Stimulated activated naive CD8-positive, alpha-beta T cell treated with anti-CD3 and anti-CD28 coated beads, Interleukin-15, amount 100 ng/mL, for 72 hours (primary cell): ENCODE data around the gene CMC2.

ENCODE experiments used
- ATAC-seq: fragments of 150-1000 bp; cut with Tn5 transposase; 2 replicates; pipeline ENCODE4 v1.10.0; 2021; ENCODE audit warnings: mild to moderate bottlenecking, moderate library complexity
- DNase-seq, 2 donors: peaks; one replicate each; pipeline ENCODE4 v3.0.0; 2021 to 2022
- H3K27ac Mint-ChIP-seq, 2 donors: one replicate each; pipeline ENCODE4 v1.8.0; 2022; ENCODE audit warnings: mild to moderate bottlenecking in 2 of 2, mixed read lengths in 2 of 2, moderate library complexity in 2 of 2
- H3K27me3 Mint-ChIP-seq: one replicate; pipeline ENCODE4 v1.8.0; 2022; ENCODE audit warnings: mixed read lengths
- H3K4me1 Mint-ChIP-seq: one replicate; pipeline ENCODE4 v1.8.0; 2022; ENCODE audit warnings: mild to moderate bottlenecking, mixed read lengths
- H3K4me3 Mint-ChIP-seq, 2 donors: one replicate each; pipeline ENCODE4 v1.8.0; 2022; ENCODE audit warnings: mild to moderate bottlenecking in 2 of 2, mixed read lengths in 2 of 2, moderate library complexity in 1 of 2
- H3K9me3 Mint-ChIP-seq, 2 donors: one replicate each; pipeline ENCODE4 v1.8.0; 2022; ENCODE audit warnings: mixed read lengths in 2 of 2

Gene CMC2

DNA sequence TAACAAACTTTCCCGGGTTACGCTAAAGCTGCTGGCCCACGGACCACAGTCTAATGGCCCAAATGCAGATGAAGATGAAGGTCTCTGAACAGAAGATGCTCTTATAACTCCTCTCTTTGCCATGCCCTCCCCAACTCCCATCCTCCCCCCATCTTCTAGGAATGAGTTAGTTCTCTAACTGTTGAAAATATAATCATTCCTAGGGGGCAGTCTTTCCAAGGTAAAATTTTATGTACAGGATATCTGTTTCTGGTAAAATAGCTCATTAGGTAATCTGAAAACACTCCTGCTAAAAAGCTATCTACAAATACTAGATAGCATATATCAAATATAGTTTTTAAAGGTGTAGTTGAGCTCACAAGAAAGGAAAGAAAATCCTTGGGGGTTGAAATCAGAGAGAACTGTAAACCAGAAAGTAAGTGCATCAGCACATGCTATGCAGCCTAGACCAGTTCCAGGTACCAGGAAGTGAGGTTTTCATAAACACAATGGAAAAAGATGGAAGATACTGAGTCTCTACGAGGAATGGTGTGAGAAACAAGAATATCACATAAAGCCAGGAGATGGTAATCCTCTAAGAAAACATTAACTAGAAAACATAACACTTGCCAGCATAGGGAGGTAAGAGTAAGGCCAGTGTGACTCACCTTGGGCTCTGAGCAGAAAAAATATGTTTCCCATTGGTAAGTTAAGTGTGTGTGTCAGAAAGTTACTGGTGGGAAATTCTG is 38.1 kb downstream of the CMC2 start:
- Mint-ChIP-seq H3K4me1 (peaks cover 9% of the 10 kb centered on the region), H3K4me3 (no peak overlapping the region), H3K27ac (no peak overlapping the region), H3K9me3 (no peaks in the 10 kb centered on the region), H3K27me3 (no peaks in the 10 kb centered on the region)
- DNase-seq (no peak), ATAC-seq (no peak)

DNA sequence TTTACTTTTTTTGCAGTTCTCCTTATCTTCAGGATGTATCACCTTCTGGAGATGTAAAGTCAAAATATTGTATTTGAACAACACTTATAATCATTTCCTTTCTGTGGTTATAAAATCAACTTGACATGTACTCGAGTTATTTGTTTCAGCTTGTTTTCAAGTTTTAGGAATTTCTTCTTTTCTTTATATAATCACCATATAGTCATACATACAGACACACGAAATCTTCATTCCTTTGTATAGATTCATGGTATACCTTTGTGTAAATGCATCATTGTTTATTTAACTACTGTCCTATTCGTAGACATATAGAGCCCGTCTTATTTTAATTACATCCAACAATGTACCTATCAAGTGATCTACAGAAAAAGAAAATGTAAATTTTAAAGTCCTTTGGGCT is 40.1 kb downstream of the CMC2 start:
- ATAC-seq (no peak), DNase-seq (no peak)
- Mint-ChIP-seq H3K27me3 (no peaks in the 10 kb centered on the region), H3K9me3 (peaks cover 0 to 3% of the 10 kb centered on the region in 2 donors), H3K27ac (no peak overlapping the region), H3K4me3 (no peak overlapping the region), H3K4me1 (peaks cover 9% of the 10 kb centered on the region)

DNA sequence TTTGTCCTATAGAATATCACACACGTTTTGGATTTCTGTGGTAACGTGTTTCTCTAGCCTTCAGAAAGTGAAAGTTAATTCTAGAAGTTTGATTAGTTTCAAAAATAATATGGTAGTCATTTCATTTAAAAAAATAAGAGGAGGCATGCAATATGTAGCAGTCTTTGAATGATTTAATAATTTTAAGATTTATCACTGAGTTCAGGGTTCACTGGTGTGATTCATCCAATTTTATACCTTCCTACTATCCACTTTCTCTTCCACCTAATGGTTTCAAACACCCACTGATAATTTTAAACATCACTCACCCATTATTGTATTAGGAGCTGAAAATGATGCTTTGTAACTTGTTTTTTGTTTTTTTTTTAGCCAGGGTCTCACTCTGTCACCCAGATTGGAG is 42.3 kb downstream of the CMC2 start:
- ATAC-seq (no peak), DNase-seq (no peak)
- Mint-ChIP-seq H3K4me1 (peaks cover 9% of the 10 kb centered on the region), H3K9me3 (peaks cover 14 to 22% of the 10 kb centered on the region in 2 donors), H3K27me3 (no peaks in the 10 kb centered on the region), H3K4me3 (no peak overlapping the region), H3K27ac (no peak overlapping the region)

DNA sequence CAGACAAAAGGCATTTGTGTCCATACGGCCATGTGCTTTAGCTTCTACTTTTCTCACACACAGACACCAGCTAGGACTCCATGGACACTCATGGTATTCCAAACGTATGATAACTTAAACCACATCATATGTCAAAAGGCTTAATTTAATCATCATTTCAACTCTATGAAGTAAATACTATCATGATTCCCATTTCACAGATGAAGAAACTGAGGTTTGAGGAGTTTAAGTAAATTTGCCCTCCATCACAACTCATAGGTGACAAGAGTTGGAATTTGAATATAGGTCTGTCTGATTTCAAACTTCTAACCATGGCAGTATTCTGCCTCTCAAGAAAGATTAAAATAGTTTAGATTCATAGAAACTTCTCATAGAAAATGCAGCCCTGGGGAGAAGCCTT is 43.8 kb downstream of the CMC2 start:
- no peak overlapping the region for H3K27ac Mint-ChIP-seq
- H3K4me3 Mint-ChIP-seq = no peak overlapping the region
- peaks cover 23 to 37% of the 10 kb centered on the region in 2 donors for H3K9me3 Mint-ChIP-seq
- H3K4me1 Mint-ChIP-seq = peaks cover 9% of the 10 kb centered on the region
- no peaks in the 10 kb centered on the region for H3K27me3 Mint-ChIP-seq
- DNase-seq = no peak
- no peak for ATAC-seq

DNA sequence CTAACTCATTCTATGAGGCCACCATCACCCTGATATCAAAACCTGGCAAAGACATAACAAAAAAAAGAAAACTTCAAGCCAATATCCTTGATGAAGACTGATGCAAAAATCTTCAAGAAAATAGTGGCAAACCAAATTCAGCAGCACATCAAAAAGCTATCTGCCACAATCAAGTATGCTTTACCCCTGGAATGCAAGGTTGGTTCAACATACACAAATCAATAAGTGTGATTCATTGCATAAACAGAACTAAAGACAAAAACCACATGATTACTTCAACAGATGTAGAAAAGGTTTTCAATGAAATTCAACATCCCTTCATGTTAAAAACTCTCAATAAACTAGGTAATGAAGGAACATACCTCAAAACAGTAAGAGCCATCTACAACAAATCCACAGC is 48.4 kb downstream of the CMC2 start:
- ATAC-seq (no peak), DNase-seq (no peak)
- peaks cover 8% of the 10 kb centered on the region for H3K27me3 Mint-ChIP-seq
- H3K9me3 Mint-ChIP-seq = peaks cover 44 to 70% of the 10 kb centered on the region in 2 donors
- H3K4me3 Mint-ChIP-seq = no peak overlapping the region
- no peak overlapping the region for H3K27ac Mint-ChIP-seq
- no peaks in the 10 kb centered on the region for H3K4me1 Mint-ChIP-seq

DNA sequence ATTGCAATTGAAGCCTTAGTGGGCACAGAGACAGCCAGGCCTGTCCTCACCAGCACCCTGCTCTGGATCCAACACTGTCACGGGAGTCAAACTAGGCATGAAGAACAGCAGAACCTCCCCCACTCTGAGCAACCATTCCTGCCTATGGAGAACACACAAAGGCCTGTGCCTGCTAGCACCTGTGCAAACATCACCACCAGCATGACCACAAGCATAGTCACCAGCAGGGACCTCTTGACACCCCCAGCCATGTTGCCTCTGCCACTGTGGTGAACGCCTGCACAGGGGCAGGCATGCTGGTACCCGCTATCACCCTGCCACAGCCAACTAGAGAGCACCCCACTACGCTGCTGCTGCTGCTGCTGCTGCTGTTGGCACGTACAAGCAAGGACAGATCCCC is 51.7 kb downstream of the CMC2 start:
- Mint-ChIP-seq H3K4me1 (no peaks in the 10 kb centered on the region), H3K9me3 (peaks cover 36 to 54% of the 10 kb centered on the region in 2 donors), H3K27me3 (peaks cover 8% of the 10 kb centered on the region), H3K27ac (peak overlapping the region in 1 of 2 donors; percentile 45), H3K4me3 (no peak overlapping the region)
- no peak for DNase-seq
- no peak for ATAC-seq

DNA sequence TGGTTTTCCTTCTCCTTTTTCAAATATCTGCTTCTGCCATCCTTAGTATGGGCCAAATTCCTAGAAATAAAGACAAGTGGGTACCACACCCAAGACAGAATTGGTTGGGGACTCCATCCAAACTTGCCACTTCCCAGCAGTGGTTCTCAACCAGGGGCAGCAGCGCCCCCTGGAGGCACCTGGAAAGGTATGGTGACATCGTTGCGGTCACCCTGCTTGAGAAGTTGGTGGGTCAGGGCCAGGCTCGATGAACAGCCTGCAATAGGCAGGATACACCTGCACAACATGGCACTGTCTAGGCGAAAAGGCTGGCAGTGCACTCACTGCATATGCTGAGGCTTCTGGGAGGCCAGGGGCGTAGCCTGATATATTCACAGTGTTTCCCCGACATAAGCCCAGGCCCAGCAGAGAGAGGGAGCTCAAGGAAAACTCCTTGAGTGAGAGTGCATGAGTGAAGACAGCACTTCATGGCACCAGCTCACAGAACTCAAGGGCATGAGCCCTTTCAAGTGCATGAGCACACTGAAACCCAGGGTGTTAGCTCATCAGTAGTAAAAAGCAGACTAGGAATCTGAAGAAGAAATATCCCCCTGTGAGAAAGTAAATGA is 57.7 kb downstream of the CMC2 start:
- Mint-ChIP-seq H3K27ac (no peak overlapping the region), H3K4me1 (peaks cover 17% of the 10 kb centered on the region), H3K4me3 (no peak overlapping the region), H3K9me3 (no peaks in the 10 kb centered on the region), H3K27me3 (peaks cover 18% of the 10 kb centered on the region)
- peak; percentile 34 to 41 for DNase-seq
- ATAC-seq = peak; percentile 69

DNA sequence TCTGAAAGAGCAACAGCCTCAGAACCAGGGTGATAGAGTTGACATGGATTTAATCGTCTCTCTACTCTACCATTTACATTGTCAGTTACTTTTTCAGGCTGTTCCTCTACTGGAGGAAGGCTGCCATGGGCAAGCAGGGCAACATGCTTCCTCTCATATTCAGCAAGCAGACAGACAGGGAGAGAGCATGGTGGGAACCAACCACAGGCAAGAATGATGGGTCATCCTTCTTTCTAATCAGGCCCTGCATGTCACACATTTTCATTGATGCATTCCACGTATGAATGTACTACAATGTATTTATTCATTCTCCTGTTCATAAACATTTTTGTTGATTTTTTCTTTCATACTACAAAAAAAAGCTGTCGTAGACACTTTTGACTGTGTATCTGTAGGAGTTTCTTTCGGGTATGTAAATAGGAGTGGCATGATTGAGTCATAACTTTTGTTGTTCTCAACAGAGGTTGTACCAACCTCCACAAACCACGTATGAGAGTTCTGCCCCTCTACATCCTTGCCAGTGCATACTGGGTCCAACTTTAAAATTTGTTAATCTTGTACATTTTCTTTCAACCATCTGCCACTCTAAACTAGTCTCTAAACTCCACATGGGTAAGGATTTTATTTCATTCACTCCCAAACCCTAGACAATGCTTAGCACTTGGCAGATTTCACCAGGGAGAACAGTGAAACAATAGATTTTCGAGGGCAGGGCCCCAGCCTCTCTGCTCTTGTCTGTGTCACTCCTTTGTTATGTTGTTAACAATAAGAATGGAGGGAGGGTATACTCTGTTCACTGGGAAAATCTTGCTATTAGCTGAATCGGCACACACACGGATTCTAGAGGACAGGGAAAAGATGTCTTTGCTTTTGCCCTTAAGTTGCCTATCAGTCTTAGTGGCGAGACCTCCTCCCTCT is 58.7 kb downstream of the CMC2 start:
- no peak overlapping the region for H3K4me3 Mint-ChIP-seq
- peak; percentile 48 for ATAC-seq

DNA sequence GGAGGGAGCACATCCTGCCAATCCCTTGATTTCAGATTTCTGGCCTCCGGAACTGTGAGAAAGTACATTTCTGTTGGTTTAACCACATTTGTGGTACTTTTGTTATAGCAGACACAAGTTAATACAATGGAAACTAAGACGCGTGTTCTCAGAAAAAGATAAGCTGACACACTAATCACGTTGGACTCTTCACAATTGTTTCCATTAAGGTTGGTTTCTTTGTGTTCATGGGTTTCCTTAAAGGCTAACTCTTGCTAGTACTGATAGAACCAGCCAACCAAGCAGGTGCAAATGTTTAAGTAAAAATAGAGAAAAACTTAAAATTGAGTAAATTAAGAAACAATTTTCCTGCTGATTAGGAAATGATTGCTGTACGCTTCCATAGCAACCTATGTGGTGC is 59.4 kb downstream of the CMC2 start:
- no peak for ATAC-seq
- no peak for DNase-seq
- Mint-ChIP-seq H3K9me3 (peaks cover 11% of the 10 kb centered on the region in 2 donors), H3K4me3 (no peak overlapping the region), H3K4me1 (peaks cover 17% of the 10 kb centered on the region), H3K27me3 (peaks cover 18% of the 10 kb centered on the region), H3K27ac (no peak overlapping the region)

More for the DNA sequence above, 58.7 kb downstream of the CMC2 start:
- H3K27ac Mint-ChIP-seq = no peak overlapping the region
- H3K9me3 Mint-ChIP-seq = peaks cover 7 to 8% of the 10 kb centered on the region in 2 donors
- peaks cover 18% of the 10 kb centered on the region for H3K27me3 Mint-ChIP-seq
- peaks cover 17% of the 10 kb centered on the region for H3K4me1 Mint-ChIP-seq
- no peak for DNase-seq

DNA sequence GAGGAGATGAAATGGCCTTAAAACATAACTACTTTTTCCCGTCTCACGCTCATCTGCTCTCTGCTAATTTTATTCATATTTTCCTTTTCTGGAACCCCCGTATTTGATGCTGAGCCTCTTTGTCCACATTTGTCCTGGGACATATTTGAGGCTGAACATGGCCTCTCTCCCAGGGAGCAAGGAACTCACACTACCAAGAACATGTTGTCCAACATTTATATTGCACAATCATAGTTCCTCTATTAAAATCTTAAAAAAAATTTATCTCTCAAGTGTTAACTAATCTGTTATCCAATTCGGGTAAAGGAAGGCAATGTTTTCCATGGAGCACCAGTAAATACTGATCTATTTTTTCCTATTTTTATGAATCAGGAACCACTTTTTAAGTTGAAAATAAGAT is 60.2 kb downstream of the CMC2 start:
- no peak for ATAC-seq
- peaks cover 11 to 18% of the 10 kb centered on the region in 2 donors for H3K9me3 Mint-ChIP-seq
- no peak for DNase-seq
- H3K4me3 Mint-ChIP-seq = no peak overlapping the region
- peak overlapping the region in 1 of 2 donors; percentile 75 for H3K27ac Mint-ChIP-seq
- H3K27me3 Mint-ChIP-seq = peaks cover 18% of the 10 kb centered on the region
- peaks cover 17% of the 10 kb centered on the region for H3K4me1 Mint-ChIP-seq

DNA sequence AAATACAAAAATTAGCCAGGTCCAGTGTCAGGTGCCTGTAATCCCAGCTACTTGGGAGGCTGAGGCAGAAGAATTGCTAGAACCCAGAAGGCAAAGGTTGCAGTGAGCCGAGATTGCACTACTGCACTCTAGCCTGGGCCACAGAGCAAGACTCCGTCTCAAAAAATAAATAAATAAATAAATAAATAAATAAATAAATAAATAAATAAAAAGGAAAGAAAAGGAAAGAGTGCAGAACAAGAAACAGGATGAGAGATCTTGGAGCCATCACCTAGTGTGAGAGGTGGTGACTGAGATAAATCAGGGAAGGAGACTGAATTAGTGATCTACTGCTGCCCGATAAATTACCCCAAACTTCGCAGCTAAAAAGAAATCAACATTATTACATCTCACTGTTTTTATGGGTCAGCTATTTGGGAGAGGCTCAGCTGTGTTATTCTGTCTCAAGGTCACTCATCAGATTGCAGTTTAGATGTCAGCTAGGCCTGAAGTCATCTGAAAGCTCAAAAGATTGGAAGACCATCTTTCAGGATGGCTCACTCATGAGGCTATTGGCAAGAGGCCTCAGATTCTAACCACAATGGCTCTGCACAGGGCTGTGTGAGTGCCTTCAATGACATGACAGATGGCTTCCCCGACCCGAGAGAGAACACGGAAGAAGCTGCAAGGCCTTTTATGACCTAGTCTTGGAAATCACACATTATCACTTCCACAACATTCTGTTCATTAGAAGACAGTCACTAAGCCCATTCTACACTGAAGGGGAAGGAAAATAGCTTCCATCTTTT is 66.4 kb downstream of the CMC2 start:
- ATAC-seq = no peak
- Mint-ChIP-seq H3K27ac (no peak overlapping the region), H3K4me3 (no peak overlapping the region), H3K9me3 (peaks cover 11 to 18% of the 10 kb centered on the region in 2 donors), H3K4me1 (no peaks in the 10 kb centered on the region), H3K27me3 (peaks cover 14% of the 10 kb centered on the region)
- no peak for DNase-seq

DNA sequence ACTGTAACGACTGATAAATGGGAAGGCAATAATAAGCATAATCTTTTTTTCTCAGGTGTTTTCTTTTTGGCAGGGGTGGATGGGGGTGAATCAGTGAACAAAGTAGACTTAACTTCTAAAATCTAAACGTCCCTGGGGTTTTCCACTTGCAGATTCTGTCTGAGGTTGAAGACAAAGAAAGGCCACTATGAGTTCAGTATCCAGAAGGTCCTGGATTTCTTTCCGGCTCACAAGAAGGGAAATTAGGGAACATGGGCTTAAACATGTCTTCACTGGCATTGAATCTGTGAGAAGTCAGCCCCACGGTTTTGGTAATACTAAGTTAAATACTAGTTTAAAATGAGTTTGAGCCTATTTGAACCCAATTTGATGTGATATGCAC is 67.8 kb downstream of the CMC2 start:
- ATAC-seq = no peak
- no peak overlapping the region for H3K27ac Mint-ChIP-seq
- no peaks in the 10 kb centered on the region for H3K4me1 Mint-ChIP-seq
- H3K9me3 Mint-ChIP-seq = peaks cover 11 to 18% of the 10 kb centered on the region in 2 donors
- DNase-seq = no peak
- no peak overlapping the region for H3K4me3 Mint-ChIP-seq
- H3K27me3 Mint-ChIP-seq = peaks cover 27% of the 10 kb centered on the region

DNA sequence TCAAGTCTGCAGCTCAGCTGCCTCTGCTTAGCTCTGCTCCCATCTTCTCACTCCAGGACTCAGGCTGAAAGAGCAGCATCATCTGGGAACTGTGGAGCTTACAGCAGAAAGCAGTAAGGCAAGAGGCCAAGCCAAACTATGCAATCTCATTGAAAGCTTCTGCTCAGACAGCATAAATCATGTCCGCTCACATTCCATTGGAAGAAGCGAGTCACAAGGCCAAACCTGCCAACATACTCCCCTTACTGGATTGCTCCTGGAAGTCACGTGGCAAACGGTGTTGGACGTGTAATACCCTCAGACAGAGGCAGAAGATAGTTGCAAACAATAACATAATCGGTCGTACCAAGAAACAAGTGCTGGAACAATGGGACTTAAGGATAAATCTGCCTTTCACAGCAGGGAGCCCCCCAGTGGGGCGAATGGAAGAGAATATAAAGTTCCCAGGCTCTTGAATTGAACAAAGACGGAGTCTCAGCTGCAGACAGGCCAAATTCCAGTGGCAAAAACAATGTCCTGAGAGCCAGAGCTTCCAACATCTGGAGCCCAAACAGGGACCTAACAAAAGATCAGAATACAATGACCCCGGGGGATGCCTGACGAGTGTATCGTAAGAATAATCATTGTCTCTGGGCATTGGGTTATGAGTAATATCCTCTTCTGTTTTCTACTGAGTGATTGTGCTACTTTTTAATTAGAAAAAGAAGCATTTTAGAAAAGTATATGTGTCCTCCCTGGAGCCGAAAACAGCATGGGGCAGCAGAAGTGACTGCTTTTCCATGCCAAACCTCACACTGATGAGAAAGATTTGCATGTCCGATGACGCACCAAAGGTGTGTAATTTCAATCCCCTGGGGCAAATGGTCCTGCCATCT is 68.4 kb downstream of the CMC2 start:
- Mint-ChIP-seq H3K4me1 (no peaks in the 10 kb centered on the region), H3K9me3 (peaks cover 6 to 13% of the 10 kb centered on the region in 2 donors), H3K4me3 (no peak overlapping the region), H3K27ac (no peak overlapping the region), H3K27me3 (peaks cover 33% of the 10 kb centered on the region)
- ATAC-seq = no peak
- no peak for DNase-seq

DNA sequence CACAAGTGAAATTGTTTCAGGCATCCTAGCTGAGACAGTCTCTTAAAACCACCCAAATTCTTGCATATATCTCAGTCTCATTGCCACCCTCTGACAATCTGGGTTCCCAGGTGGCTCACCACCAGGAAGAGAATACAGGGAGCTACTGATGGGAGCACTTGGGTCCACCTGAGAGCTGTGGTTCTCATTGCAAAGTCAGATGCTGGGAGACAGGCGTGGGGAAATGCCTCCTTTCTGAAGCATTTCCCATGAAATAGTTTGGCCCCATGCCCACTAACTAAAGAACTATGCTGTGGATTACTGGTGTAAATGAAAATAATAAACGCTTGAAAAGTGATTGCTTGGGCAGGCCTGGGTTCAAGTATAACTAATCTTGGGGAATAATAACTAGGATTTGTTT is 70.3 kb downstream of the CMC2 start:
- H3K9me3 Mint-ChIP-seq = no peaks in the 10 kb centered on the region
- peaks cover 51% of the 10 kb centered on the region for H3K27me3 Mint-ChIP-seq
- no peak overlapping the region for H3K27ac Mint-ChIP-seq
- DNase-seq (no peak), ATAC-seq (no peak)
- H3K4me3 Mint-ChIP-seq = no peak overlapping the region
- H3K4me1 Mint-ChIP-seq = peaks cover 12% of the 10 kb centered on the region
